Heart left ventricle (tissue), 16 donors: ENCODE measurements around the gene BCAN. TPM values are rescaled to one million over a fixed set of nuclear protein-coding genes. Genes with fewer than 3 reads are reported as not detected.

Experiments used
- ATAC-seq, 4 donors: fragments of 200-7000 bp; cut with Tn5 transposase; one replicate each; pipeline ENCODE4 v1.9.1; 2020 to 2022; ENCODE audit warnings: moderate library complexity in 4 of 4, mild to moderate bottlenecking in 3 of 4, moderate number of reproducible peaks in 1 of 4
- DNase-seq, 5 donors: peaks; one replicate each; pipeline ENCODE4 v3.0.0-alpha.2; 2020
- H3K27ac ChIP-seq, 12 donors: fragments of 200-600 bp; sonication (generic) in 4 of 12; one replicate each; pipeline versions ENCODE4 v1.5.0 to v1.8.0; 2016 to 2022; ENCODE audit warnings: mild to moderate bottlenecking in 2 of 12
- H3K27me3 ChIP-seq, 9 donors: fragments of 200-600 bp; sonication (generic) in 2 of 9; one replicate each; pipeline versions ENCODE4 v1.5.1 to v1.8.0; 2016 to 2022; ENCODE audit warnings: mild to moderate bottlenecking in 3 of 9
- H3K36me3 ChIP-seq, 9 donors: fragments of 200-600 bp; sonication (generic) in 2 of 9; one replicate each; pipeline versions ENCODE4 v1.5.0 to v1.8.0; 2018 to 2022; ENCODE audit warnings: mild to moderate bottlenecking in 2 of 9
- H3K4me1 ChIP-seq, 12 donors: fragments of 200-600 bp; sonication (generic) in 4 of 12; one replicate each; pipeline versions ENCODE4 v1.5.0 to v1.8.0; 2016 to 2022; ENCODE audit warnings: mild to moderate bottlenecking in 3 of 12
- H3K4me3 ChIP-seq, 12 donors: fragments of 200-600 bp; sonication (generic) in 4 of 12; one replicate each; pipeline versions ENCODE4 v1.5.0 to v1.8.0; 2017 to 2022; ENCODE audit warnings: mild to moderate bottlenecking in 9 of 12, moderate library complexity in 4 of 12
- H3K9me3 ChIP-seq, 12 donors: fragments of 200-600 bp; sonication (generic) in 4 of 12; one replicate each; pipeline versions ENCODE4 v1.5.0 to v1.8.0; 2016 to 2022; ENCODE audit warnings: mild to moderate bottlenecking in 1 of 12
- CTCF ChIP-seq, 12 donors: fragments of 200-600 bp; sonication (generic) in 4 of 12; IDR thresholded peaks; one replicate each; pipeline versions ENCODE4 v1.5.0 to v1.8.0; 2018 to 2022; ENCODE audit warnings: antibody characterized with exemption in 12 of 12, mild to moderate bottlenecking in 5 of 12
- POLR2A ChIP-seq, 2 donors: fragments of 450-650 bp; IDR thresholded peaks; one replicate each; pipeline ENCODE4 v1.6.1; 2017; ENCODE audit warnings: antibody characterized with exemption in 2 of 2, mild to moderate bottlenecking in 2 of 2, moderate library complexity in 2 of 2
- WGBS, 4 donors: extraction: QIAGEN DNeasy Blood & Tissue Kit in 2 of 4; methylation state at CpG; one replicate each; pipeline versions ENCODE4 v1.1.5 to v1.1.7; 2013 to 2018; 5-methylcytosine and 5-hydroxymethylcytosine counted together
- intact Hi-C, 10 donors: fragments of 100-400 bp; cut with DNase I; formaldehyde crosslinking; loops; one replicate each; pipeline versions ENCODE4 v1.11.1 to v1.14.2; 2022
- polyA plus RNA-seq, 2 donors: library from polyadenylated mRNA; stranded (reverse); fragments of 200-250 nt; gene quantifications; one replicate each; pipeline ENCODE4 v1.2.3, GENCODE V29; 2013
- total RNA-seq, 9 donors: library from RNA; depleted of rRNA in 2 of 9; stranded (reverse); fragments of >200 nt in 2 of 9; fragmentation: NEBNext Ultra II Directional in 3 of 9; extraction: Animal tissue kit (Norgen Biotek cat#: 25700) in 3 of 9; gene quantifications; one replicate each; pipeline versions ENCODE4 v1.1.0 to v1.2.4, GENCODE V29; 2016 to 2023
- donor health status: ischemic (EF 13 %, LVEDD 7.1; RV severe dilation, severe dysfunction).
- donor health status: healthy with polysubstance abuse.
- donor health status: DM: no; HTN: yes; CAD: no.
- donor health status: DM: no; HTN: no; CAD: no.
- donor health status: ischemic (EF 25% LVEDD 6.9; RV normal size, moderate dysfunction).
- donor health status: ischemic (EF 25% LVEDD 5.7; RV mildly dilated, moderate dysfunction).
- donor health status: healthy.
- donor health status: DM: yes; HTN: yes; CAD: no.
- donor health status: ischemic (EF 35%, LVEDD 5.7; RV mildly dilated, moderate dysfunction).
- donor health status: nonischemic (EF 11% LVEDD 7.7; RV severe dilation, severe dysfunction).
- donor health status: DM: yes; HTN: yes; CAD: no.
- donor health status: PGD.
- donor health status: ischemic (EF 29% LVEDD 5.4; RV normal size, mild dysfunction).
- donor health status: nonischemic (EF 23%, LVEDD 6.1; RV moderate dilation, normal function).

Gene BCAN
- total and polyA plus RNA-seq, 11 donors: 0.09 to 0.27 (median 0.13) TPM; not detected in 5

GRCh38 chr1:156681196-156681960 lies 39.5 kb downstream of the BCAN start:
- no peak overlapping the region for H3K4me3 ChIP-seq
- peaks cover 0 to 42% (median 4%) of the 10 kb centered on the region in 9 donors for H3K27me3 ChIP-seq
- H3K36me3 ChIP-seq: no peaks in the 10 kb centered on the region
- DNase-seq: peak in 1 of 5 donors; percentile 48
- peaks cover 0 to 16% (median 9%) of the 10 kb centered on the region in 12 donors for H3K4me1 ChIP-seq
- TF ChIP-seq CTCF (IDR thresholded peaks at IDR 0.05) (no peak), POLR2A (IDR thresholded peaks at IDR 0.05) (no peak)
- no peaks in the 10 kb centered on the region for H3K9me3 ChIP-seq
- no peak for ATAC-seq
- 78 to 88% (median 80%) methylated on average over 8 of the region's 8 CpGs for WGBS, 4 donors
- no peak overlapping the region for H3K27ac ChIP-seq
- intact Hi-C loops: loop anchor here in 3 of 10 donors (5.0 to 10.0 kb wide), 3 partner anchors 34 to 213 kb away; partner anchors contain the start of gene PEAR1 (in 1 of the 3)

DNA sequence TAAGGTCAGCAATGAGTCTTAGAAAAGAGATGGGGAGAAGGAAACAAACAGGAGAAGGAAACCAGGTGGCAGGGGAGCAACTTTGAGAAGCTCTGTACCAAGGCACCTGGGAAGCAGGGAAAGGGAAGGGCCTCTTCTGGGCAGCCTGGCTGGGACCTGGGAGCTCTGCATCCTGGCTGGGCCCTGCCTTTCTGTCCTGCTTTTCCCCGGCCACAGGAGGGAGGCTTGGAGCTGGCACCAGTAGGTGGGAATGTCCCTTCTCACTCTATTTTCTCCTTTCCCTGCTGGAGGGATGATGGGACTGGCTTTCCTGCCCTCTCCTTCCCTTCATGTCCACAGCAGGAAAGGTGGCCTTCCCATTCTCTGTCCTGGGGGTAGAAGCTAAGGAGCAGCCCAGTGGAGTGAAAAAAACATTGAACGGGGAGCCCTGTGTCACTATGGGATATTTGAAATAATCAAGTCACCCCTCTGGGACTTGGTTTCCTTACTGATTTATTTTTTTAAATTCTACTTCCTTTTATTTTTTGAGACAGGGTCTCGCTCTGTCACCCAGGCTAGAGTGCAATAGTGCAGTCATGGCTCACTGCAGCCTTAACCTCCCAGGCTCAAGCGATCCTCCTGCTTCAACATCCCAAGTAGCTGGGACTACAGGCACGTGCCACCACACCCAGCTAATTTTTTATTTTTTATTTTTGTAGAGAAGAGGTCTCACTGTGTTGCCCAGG lies 40.4 kb downstream of the BCAN start:
- H3K36me3 ChIP-seq: no peaks in the 10 kb centered on the region
- no peak overlapping the region for H3K27ac ChIP-seq
- ATAC-seq: no peak
- peaks cover 0 to 32% (median 4%) of the 10 kb centered on the region in 9 donors for H3K27me3 ChIP-seq
- H3K4me3 ChIP-seq: no peak overlapping the region
- H3K9me3 ChIP-seq: no peaks in the 10 kb centered on the region
- intact Hi-C loops: loop anchor here in 3 of 10 donors (5.0 to 10.0 kb wide), 3 partner anchors 35 to 212 kb away; partner anchors contain the start of gene PEAR1 (in 1 of the 3)
- 64 to 81% (median 73%) methylated on average over 5 of the region's 5 CpGs for WGBS, 4 donors
- TF ChIP-seq CTCF (IDR thresholded peaks at IDR 0.05): no peak
- TF ChIP-seq POLR2A (IDR thresholded peaks at IDR 0.05): no peak
- no peak for DNase-seq
- H3K4me1 ChIP-seq: peaks cover 0 to 11% (median 5%) of the 10 kb centered on the region in 12 donors

- peaks cover 0 to 21% (median 4%) of the 10 kb centered on the region in 9 donors for H3K27me3 ChIP-seq
- WGBS, 4 donors: 73 to 93% (median 84%) methylated on average over 5 of the region's 5 CpGs
- no peak for ATAC-seq
Measured at GRCh38 chr1:156684227-156684782, 42.4 kb downstream of the BCAN start.

More at GRCh38 chr1:156684227-156684782, 42.4 kb downstream of the BCAN start:
- Histone ChIP-seq H3K4me3 (no peak overlapping the region), H3K27ac (no peak overlapping the region), H3K9me3 (no peaks in the 10 kb centered on the region), H3K36me3 (no peaks in the 10 kb centered on the region), H3K4me1 (peaks cover 0 to 4% (median 2%) of the 10 kb centered on the region in 12 donors)
- DNase-seq: no peak
- TF ChIP-seq POLR2A (IDR thresholded peaks at IDR 0.05) (no peak), CTCF (IDR thresholded peaks at IDR 0.05) (no peak)
- intact Hi-C loops: loop anchor here in 3 of 10 donors (5.0 to 10.0 kb wide), 3 partner anchors 37 to 210 kb away; partner anchors contain the start of gene PEAR1 (in 1 of the 3)
